ENCODE measurements around the gene TWSG1.
"Not testable (repeated sequence)": the region's sequence is repeated elsewhere in the genome, so short reads cannot be mapped to it uniquely, and the experiment has no call there.

TWSG1 gene

GRCh38 chr18:9336827-9337226, 2.3 kb downstream of the TWSG1 start:
- DNase-seq: no peak

- DNase-seq: no peak
These were observed 3.3 kb downstream of the TWSG1 start for GRCh38 chr18:9337873-9338272.

GRCh38 chr18:9340472-9340871, 5.9 kb downstream of the TWSG1 start:
- DNase-seq: no peak

- DNase-seq: no peak
These were observed 9.0 kb downstream of the TWSG1 start for GRCh38 chr18:9343577-9343976.

- no peak for DNase-seq
These were observed 12.2 kb downstream of the TWSG1 start for GRCh38 chr18:9346775-9347174.

- DNase-seq: no peak
These were observed 13.6 kb downstream of the TWSG1 start for GRCh38 chr18:9348079-9348671.

GRCh38 chr18:9348766-9349165, 14.2 kb downstream of the TWSG1 start:
- DNase-seq: no peak

GRCh38 chr18:9353596-9353995, 19.0 kb downstream of the TWSG1 start:
- DNase-seq: no peak

GRCh38 chr18:9354256-9354655, 19.7 kb downstream of the TWSG1 start:
- DNase-seq: no peak

- DNase-seq: no peak
These were observed 22.4 kb downstream of the TWSG1 start for GRCh38 chr18:9356976-9357375.

GRCh38 chr18:9359796-9360195, 25.2 kb downstream of the TWSG1 start:
- no peak for DNase-seq

GRCh38 chr18:9361191-9361590, 26.6 kb downstream of the TWSG1 start:
- no peak for DNase-seq

GRCh38 chr18:9362869-9363268, 28.3 kb downstream of the TWSG1 start:
- no peak for DNase-seq

GRCh38 chr18:9364242-9364641, 29.7 kb downstream of the TWSG1 start:
- no peak for DNase-seq

- DNase-seq: no peak
These were observed 30.8 kb downstream of the TWSG1 start for GRCh38 chr18:9365406-9365805.

- DNase-seq: no peak
These were observed 31.6 kb downstream of the TWSG1 start for GRCh38 chr18:9366126-9366714.

GRCh38 chr18:9373254-9373653, 38.7 kb downstream of the TWSG1 start:
- not testable (repeated sequence) for DNase-seq

GRCh38 chr18:9379118-9379517, 44.5 kb downstream of the TWSG1 start:
- DNase-seq: no peak

GRCh38 chr18:9380101-9380500, 45.5 kb downstream of the TWSG1 start:
- no peak for DNase-seq

GRCh38 chr18:9380621-9381395, 46.2 kb downstream of the TWSG1 start:
- no peak for DNase-seq

GRCh38 chr18:9386879-9387278, 52.3 kb downstream of the TWSG1 start:
- DNase-seq: no peak

- DNase-seq: no peak
These were observed 53.3 kb downstream of the TWSG1 start for GRCh38 chr18:9387891-9388290.

GRCh38 chr18:9389706-9390105, 55.1 kb downstream of the TWSG1 start:
- DNase-seq: no peak

- no peak for DNase-seq
These were observed 58.2 kb downstream of the TWSG1 start for GRCh38 chr18:9392726-9393125.

All from stimulated activated CD4-positive, alpha-beta T cell treated with anti-CD3 and anti-CD28 coated beads, Interleukin-1b, Interleukin-23, amount 100 ng/mL, for 48 hours (primary cell).